SK-N-MC (cell line): ENCODE measurements around the gene PLEKHA3.

Source experiments
- EZH2 ChIP-seq: fragments of 200-600 bp; sonication (generic); IDR thresholded peaks from one replicate; pipeline ENCODE4 v1.6.1; 2017; ENCODE audit warnings: antibody characterized with exemption
- FOXP2 ChIP-seq: optimal IDR thresholded peaks from 2 replicates; pipeline ENCODE3; 2011; ENCODE audit warnings: mild to moderate bottlenecking, moderate library complexity; ENCODE audit not compliant: insufficient read depth; ENCODE audit errors: extremely low read length, control extremely low read depth
- POLR2AphosphoS5 ChIP-seq: IDR thresholded peaks from 2 replicates; pipeline ENCODE4 v1.6.1; 2012; ENCODE audit warnings: mild to moderate bottlenecking, low read depth, low read length, borderline replicate concordance

DNA sequence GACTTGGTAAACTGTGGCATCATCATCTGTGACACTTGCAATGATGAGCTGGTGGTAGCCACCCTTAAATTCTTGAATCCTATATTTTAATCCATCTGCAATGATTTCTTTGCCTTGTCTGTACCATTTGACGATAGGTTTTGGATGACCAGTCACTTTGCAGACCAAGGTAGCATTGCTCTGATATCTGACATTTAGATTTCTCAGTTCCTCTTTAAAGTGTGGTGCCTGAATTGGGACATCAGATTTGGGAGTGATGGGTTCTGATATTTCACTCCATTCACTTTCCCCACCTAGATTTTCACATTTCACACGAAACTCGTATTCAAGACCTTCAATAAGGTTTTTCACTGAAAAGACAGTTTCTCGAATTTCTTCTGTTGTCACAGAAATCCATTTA is 55.8 kb downstream of the PLEKHA3 start:
- no peak for TF ChIP-seq POLR2AphosphoS5
- no peak for TF ChIP-seq EZH2
- no peak for TF ChIP-seq FOXP2
